Activated CD4-positive, alpha-beta T cell treated with anti-CD3 and anti-CD28 coated beads, Interleukin-2, amount 50 U/mL, for 1 hour (primary cell): ENCODE data around the gene DGKE.

Source experiments
- DNase-seq: peaks from one replicate; pipeline ENCODE4 v3.0.0-alpha.2; 2020

The DGKE gene

DNA sequence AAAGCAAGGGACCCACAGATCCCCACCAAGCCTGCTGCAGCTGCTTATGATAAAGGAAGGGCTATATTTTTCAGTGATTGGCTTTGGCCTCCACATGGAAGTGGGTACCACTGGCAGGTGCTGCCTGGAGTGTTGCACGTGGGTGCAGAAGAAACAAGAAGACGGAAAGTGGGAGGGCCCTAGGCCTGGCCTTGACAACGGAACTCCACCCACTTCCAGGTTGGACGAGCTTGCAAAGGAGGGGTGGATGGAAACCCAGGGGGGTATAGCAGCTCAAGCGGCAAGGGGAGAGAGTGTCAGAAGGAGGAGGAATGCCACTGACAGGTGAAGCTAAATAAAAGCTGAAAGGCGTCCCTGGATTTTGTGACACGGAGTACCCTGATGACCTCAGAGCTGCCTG, 59.6 kb downstream of the DGKE start:
- DNase-seq, result no peak

DNA sequence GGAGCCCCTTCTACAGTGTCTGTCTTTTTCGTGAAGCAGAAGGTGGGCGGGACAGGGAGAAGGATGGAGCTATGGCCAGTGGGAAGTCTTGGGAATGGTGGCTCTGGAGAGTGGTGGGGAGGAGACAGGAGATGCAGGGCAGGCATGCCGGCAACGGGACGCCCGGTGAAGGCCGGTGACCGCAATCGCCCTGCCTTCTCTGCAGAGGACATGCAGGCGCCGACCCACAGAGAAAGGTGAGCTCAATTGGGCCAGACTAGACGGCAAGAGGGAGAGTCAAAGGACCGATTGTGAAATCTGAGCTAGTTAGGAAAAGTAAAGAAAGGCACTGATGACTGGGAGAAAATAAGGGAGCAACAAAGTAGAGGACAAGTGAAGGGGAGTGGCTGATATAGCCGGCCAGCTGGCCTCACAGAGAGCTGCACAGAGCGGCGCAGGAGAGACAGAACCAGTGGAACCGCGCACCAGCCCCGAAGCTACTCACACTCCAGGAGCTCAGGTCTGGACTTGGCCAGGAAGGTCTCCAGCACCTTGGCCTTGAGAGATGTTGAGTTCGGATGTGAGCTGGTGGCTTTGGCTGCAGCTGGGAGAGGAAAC, 61.0 kb downstream of the DGKE start:
- no peak for DNase-seq

DNA sequence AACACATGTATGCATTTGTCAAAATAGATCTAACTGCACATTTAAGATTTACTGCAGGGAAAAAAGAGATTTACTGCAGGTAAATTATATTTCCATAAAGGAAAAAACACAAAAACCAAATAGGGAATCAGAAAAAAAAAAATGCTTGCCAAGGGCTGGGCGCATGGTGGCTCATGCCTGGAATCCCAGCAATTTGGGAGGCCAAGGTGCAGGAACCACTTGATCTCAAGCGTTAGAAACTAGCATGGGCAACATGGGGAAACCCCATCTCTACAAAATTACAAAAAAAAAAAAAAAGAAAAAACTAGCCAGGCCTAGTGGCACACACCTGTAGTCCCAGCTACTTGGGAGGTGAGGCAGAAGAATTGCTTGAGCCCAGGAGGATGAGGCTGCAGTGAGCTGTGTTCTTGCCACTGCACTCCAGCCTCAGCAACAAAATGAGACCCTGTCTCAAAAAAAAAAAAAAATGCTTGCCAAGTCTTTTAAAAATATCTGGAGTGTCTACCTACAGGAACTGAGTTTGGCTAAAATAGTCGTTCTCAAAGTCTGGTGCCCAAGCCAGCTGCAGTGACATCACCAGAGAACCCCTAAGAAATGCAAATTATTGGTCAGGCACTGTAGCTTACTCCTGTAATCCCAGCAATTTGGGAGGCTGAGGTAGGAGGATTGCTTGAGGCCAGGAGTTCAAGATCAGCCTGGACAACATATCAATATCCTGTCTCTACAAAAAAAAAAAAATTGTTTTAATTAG, 62.4 kb downstream of the DGKE start:
- no peak for DNase-seq

DNA sequence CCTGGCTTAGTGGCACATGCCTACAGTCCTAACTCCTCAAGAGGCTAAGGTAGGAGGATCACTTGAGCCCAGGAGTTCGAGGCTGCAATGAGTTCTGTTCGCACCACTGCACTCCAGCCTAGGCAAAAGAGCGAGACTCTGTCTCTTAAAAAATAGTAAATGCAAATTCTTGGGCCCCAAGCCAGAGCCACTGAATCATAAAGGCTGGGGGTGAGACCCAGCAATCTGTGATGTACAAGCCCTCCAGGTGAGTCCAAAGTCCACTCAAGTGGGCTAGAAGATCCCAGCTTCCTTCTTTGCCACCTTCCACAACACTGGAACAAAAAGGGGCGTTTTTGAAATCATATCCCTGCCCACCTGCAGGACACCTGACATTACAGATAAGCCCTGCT, 63.0 kb downstream of the DGKE start:
- DNase-seq, result no peak

DNA sequence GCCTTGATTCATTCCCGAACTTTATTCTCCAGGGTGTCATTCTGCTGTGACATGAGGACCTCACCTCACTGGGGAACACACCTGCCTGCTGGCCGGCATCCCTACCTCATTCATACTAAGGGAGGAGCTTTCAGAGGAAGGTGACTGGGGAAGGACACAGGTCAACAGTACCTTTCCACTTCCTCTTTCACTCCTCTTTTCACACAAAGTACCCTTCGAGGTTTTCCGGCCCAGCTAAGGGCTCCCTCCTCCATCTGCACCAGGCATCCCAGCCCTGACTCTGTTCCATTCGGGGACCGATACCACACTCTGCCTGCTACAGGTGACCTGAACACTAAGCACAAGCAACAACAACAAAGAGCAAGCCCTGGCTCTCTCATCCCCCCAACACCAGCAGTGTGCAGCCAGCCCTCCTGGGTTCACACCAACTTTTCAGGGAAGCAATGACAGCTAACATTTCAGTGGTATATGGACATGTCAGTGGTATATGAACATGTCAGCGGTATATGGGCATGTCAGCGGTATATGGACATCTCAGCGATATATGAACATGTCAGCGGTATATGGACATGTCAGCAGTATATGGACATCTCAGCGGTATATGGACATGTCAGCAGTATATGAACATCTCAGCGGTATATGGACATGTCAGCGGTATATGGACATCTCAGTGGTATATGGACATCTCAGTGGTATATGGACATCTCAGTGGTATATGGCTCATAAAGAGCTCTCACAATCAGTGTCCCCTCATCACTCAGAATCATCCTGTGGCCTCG, 63.9 kb downstream of the DGKE start:
- DNase-seq, result no peak

DNA sequence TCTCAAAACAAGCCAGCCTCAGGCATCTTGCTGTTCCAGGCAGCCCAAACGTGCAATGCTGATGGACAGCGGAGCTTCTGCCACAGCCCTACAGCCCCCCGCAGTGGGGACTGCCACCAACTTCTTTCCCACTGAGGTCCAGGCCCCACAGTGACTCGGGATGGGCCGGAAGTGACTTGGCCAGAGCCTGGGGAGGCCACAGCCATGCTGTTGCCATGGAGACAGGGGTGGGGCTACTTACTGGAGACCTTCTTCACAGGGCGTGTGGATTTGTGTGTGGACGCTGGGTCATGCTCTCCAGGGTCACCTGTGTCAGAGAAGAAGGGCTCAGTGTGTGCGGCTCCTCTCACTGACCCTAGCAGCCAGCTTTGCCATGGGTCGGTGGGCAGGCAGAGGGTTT, 64.9 kb downstream of the DGKE start:
- no peak for DNase-seq

DNA sequence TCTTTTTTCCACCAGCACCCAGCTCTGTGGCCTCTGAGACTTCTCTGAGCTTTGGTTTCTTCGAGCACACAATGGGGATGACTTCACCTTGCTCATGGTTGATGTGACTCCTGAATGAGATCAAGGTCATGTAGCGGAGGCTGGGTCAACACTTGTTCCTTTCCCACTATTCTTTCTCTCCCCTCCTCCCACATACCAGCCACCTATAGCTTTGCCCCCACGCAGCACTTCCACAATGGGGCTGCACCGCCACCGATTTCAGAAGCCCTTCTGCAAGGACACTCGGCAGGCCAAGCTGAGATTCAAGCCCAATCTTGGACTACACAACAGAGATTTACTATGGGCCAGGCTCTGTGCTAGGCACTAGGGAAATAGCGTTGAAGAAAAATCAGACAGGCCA, 65.5 kb downstream of the DGKE start:
- no peak for DNase-seq

DNA sequence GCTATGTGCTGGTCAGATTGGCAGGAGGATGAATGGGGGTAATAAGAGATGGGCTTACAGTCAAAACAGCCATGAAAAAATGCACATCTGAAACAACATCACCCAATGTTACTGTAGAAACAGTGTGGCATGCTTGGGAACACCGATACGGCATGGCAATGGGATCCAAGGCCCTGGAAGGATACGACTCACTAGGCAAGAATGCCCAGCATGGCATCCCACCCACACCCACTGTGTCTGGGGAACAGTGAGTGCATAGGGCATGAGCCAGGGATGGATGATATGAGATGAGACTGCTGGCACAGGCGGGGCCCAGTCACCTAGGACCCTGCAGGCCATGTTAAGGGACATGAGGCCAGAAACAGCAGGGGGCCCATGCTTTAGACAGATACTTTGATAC, 68.4 kb downstream of the DGKE start:
- no peak for DNase-seq

DNA sequence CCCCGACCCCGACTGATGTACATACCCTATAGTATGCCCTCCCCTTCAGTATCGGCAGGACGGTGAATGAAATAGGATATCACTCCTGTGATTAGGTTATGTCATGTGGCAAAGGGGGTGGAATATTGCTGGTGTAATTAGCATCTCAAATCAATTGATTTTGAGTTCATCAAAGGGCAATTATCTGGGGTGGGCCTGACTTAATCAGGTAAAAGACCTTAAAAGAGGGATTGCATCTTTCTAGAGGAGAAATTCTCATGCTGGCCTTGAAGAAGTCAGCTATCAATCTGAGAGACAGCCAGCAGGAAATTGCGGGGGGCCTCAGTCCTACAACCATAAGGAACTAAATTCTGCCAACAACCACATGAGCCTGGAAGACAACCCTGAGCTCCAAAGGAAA, 69.6 kb downstream of the DGKE start:
- no peak for DNase-seq

DNA sequence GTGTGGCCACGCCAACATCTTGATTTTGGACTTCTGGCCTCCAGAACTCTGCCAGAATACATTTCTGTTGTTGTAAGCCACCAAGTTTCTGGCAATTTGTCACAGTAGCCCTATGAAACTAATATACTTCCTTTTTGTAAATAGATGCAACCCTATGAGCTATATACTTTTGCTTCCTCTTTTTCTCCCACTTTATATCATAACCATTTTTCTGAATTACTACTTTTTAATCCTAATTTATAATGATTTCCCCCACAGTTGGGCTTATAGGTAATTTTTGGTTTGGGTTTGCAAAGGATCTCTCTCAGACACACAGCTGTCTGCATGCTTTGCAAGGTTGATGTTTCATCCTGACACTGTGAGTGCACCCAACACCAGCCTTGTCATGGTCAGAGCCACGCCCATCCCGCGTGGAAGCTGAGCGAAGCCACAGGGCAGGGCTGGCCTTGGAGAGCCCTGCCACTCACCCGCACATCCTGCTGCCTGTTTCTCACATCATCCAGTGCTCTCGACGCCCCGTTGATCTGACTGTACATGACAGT, 74.1 kb downstream of the DGKE start:
- DNase-seq, result peak; percentile 16

DNA sequence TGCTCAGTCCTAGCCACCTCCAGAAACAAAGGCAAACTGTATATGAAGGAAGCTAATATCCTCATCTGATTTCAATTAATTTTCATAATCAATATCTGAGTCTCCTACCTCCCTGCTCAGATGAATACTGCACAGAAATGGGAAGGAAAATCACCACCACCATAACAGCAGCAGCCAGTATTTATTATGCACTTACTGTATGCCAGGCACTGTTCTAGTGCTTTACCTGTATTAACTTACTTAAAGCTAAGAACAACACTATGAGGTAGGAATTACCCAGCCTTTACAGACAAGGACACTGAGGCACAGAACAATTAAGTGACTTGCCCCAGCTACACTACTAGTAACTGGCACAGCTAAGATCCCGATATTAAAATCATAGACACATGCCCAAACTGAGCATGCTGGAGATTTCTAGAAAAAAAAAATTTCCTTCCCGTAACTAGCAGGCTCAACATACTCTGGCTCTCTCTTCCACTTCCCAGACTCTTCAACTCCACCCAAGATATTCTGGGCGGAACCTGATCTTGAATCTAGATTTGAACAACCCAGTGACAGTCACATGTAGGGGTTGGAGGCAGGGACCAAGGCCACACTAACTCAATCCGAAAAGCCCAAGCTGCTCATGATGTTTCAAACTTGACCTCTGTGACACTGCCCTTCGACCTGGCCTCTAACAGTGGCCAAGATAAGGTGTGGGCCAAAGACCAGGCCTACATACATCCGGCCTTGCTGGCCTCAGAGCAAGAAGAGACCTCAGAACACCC, 76.0 kb downstream of the DGKE start:
- DNase-seq, result no peak

DNA sequence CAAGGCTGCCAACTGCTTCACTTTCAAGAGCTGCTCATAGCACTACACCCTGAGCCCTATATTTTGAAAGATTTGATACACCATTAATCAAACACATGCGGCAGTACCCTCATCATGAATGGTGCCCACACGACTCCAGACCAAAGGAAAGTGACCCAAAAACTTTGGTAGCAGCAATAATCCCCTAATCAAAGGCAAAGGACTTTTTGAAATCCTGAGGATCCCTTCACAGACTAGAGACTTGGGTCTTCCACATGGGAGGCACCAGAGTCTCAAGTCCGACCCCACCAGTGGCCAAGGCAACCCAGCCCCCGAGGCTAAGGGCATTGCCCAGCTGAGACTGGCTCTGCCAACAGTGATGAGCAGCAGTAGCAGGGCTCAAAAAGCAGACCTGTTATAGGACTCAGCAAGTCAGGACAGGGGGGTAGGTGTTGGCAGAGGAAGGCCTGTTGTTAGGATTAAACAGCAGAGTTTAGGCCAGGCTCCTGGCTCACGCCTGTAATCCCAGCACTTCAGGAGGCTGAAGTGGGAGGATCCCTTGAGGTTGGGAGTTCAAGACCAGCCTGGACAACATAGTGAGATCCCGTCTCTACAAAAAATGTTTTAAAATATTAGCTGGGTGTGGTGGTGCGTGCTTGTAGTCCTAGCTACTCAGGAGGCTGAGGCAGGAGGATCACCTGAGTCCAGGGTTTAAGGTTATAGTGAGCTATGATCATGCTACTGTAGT, 76.7 kb downstream of the DGKE start:
- DNase-seq, result no peak

DNA sequence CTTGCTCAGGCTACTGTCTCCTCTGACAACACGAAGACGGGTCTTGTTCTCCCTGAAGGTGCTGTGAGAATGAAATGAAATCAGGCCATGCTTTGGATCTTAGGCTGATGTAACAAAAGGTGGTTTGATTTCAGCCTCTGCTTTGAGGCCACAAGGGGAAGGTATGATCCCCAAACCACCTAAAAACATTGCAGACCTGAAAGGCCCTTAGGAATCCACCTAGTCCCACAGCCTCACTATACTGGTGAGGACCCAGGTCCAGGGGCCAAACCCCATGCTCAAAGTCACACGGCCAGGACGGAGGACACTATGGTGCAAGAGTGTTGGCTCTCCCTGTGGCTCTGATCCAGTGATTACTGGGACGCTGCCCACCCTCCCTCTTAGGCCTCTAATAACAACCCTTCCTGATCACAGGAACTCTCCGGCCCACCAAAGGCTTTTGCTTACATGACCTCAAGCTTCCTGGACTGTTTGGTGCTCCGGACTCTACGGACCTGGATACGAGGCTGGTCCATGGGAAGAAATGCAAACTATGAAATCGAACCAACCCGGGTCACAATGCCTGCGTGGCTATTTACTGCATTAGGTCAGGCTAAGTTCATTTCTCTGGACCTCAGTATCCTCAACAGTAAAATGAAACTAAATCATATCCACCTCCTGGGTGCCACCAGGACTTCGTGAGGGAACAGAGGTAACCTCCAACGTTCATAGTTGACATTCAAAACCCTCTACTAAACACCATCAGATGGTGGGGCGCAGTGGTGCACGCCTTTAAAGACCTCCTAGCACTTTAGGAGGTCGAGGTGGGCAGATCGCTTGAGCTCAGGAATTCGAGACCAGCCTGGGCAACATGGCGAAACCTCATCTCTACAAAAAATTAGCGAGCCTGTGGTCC, 78.4 kb downstream of the DGKE start:
- no peak for DNase-seq

DNA sequence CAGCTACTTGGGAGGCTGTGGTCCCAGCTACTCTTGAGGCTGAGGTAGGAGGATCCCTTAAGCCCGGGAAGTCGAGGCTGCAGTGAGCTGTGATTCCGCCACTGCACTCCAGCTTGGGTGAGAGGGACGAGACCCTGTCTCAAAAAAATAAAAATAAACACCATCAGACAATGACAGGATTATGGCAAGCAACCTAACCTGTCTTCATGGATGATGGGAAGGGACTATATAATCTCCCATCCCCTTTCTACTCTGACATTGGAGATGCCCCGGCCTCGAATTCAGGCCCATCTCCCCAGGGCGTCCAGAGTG, 79.0 kb downstream of the DGKE start:
- no peak for DNase-seq

DNA sequence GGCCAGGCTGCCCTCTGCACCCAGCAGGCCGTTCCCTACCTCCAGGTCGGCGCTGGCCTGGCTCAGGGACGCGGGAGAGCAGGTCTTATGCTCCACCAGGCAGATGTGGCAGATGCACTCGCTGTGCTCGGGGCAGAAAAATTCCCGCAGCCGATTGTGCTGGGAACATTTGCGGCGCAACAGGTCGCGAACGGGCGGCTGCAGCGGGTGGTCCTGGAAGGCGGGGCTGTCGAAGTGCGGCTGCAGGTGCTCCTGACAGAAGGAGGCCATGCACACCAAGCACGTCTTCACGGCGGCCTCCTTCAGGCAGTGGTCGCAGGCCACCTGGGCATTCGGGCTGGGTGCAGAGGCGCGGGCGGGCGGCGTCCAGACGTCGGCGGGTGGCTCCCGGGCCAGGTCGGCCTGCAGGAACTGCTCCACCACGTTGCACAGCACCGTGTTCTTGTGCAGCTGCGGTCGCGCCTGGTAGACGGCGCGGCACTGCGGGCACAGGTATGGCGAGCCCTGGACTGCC, 79.5 kb downstream of the DGKE start:
- DNase-seq, result no peak

DNA sequence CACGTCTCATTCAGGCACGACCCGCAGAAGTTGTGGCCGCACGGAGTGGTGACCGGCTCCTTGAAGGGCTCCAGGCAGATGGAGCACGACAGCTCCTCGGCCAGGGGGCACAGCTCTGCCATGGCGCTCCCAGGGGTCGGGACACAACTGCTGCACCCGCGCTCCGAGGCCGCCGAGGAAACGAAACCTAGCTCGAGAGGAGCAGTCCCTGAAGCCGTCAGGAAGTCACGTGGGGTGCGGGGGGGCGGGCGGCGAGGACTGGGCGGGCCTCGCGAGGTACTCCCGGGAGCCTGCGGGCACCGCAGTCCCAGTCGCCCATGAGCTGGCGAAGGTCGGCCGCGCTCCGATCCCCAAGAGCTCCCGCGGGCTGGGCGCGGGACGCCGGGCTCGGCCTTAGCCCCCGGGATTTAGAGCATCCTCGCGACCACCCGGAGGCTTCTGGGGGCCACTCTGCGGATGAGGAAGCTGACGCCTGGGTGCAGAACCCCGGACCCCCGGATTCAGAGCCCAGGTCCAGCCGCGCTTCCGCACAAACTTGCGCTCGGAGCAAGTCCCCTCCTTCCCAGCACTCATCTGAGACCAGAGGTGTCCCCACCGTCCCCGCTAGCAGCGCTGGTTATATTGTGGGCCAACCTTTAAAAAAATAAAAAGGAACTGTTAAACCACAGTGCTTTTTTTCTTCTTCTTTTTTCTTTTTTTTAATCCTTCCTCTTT, 80.1 kb downstream of the DGKE start, which contains the start of gene TRIM25:
TRIM25 (minus strand) TSS at position 183 of the 714 bp plus-strand sequence; CDS start at position 122, 61 bp downstream.
- DNase-seq, result peak; percentile 86

DNA sequence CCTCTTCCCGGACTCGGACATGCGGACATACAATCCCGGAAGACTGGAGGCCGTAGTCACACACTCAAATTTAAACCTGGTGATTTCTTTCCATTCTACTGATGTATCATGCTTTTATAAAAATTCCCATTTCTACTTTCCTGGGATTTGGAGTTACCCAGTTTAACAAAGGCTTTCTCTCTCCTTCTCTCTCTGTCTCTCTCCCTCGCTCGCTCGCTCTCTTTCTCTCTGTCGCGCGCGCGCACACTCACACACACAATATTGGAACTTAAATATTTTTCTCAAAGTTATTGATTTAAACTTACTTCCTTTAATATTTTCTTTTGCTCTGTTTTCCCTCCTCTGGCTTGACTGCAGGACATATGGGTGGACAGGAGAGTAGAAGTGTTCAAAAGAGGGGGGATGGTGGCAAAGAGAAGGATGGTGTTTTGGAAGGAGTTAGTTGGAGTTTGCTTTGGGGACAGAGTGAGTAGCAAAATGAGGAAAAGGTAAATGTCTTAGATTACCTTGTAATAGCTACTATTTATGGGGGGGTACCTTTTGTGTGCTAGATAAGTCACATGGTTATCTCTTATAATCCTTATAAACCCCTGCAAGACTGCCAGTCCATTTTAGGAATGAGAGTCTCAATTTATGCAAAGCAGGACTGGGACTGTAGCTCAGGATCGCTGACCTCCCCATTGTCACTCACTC, 80.8 kb downstream of the DGKE start:
- DNase-seq, result no peak

DNA sequence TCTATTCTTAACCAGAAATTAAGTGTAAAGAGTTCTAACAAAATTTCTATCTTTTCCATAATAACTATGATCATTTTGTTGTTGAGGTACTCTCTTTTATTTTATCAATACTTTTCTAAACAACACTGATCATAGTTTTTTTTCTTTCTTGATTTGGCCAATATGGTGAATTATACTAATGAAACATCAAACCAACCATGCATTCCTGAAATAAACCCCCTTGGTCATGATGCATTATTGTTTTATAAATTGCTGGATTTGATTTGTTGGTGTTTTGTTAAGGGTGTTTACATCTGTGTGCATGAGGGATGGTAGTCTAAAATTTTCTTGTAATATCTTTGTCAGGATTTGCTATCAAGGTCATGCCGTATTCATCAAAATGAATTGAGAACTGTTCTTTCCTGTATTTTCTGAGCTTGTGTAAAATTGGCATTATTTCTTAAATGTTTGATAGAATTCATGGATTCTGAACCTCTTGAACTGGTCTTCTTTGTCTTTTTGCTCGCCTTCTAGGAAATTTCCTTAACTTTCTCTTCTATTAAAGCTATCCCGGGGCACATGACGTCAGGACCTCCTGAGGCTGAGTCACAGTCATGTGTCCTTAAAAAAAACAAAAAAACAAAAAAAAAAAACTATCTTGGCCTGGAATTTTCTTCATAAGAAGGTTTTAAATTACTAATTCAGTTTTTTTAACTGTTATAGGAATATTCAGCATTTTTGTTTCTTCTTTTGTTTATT, 83.8 kb downstream of the DGKE start:
- DNase-seq, result no peak

DNA sequence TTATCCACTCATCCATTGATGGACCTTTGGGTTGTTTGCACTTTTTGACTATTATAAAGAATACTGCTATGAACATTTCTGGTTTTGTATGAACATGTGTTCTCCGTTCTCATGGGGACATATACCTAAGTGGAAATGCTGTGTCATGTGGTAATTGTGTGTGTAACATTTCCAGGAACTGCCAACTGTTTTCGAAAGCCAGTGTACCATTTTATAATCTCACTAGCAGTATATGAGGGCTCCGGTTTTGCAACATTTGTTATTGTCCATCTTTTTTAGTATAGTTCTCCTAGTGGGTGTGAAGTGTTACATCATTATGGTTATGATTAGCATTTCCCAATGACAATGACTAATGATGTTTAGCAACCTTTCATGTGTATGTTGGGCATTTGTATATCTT, 85.0 kb downstream of the DGKE start:
- no peak for DNase-seq
